ENCODE measurements around the gene LARP4. TPM values are rescaled to one million over a fixed set of nuclear protein-coding genes. Genes with fewer than 3 reads are reported as not detected.
"Not testable (repeated sequence)": the region's sequence is repeated elsewhere in the genome, so short reads cannot be mapped to it uniquely, and the experiment has no call there.

The LARP4 gene
- total RNA-seq, 2 donors from 2014 or later, result 22.3 to 33.8 TPM

- no peaks in the 10 kb centered on the region for H3K36me3 Mint-ChIP-seq (ENCODE audit: low read depth)
- DNase-seq (no peak), ATAC-seq (no peak)
- H3K4me3 Mint-ChIP-seq, result no peak overlapping the region
- no peaks in the 10 kb centered on the region for H3K27me3 Mint-ChIP-seq
- no peaks in the 10 kb centered on the region for H3K9me3 ChIP-seq (ENCODE audit: control insufficient read depth, low read length, poor library complexity, severe bottlenecking)
- no peak overlapping the region for H3K27ac Mint-ChIP-seq
- H3K4me1 Mint-ChIP-seq, result peaks cover 25% of the 10 kb centered on the region
Observed at GRCh38 chr12:50415899-50416479, 15.3 kb downstream of the LARP4 start.

- no peak overlapping the region for H3K27ac Mint-ChIP-seq
- no peaks in the 10 kb centered on the region for H3K36me3 Mint-ChIP-seq (ENCODE audit: low read depth)
- peaks cover 20% of the 10 kb centered on the region for H3K4me1 Mint-ChIP-seq
- no peaks in the 10 kb centered on the region for H3K27me3 Mint-ChIP-seq
- H3K4me3 Mint-ChIP-seq, result no peak overlapping the region
- no peaks in the 10 kb centered on the region for H3K9me3 ChIP-seq (ENCODE audit: control insufficient read depth, low read length, poor library complexity, severe bottlenecking)
- no peak for ATAC-seq
- no peak for DNase-seq
Observed at GRCh38 chr12:50419112-50419909, 18.6 kb downstream of the LARP4 start.

DNA sequence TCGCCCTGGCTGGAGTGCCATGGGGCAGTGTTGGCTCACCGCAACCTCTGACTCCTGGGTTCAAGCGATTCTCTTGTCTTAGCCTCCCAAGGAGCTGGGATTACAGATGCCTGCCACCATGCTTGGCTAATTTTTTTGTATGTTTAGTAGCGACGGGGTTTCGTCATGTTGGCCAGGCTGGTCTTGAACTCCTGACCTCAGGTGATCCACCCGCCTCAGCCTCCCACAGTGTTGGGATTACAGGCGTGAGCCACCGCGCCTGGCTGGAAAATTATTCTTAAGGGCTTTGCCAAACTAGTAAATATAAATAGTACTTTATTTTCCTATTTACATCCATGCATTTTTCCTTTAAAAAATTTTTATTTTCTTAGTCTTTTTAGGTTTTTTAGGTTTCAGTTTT is 22.2 kb downstream of the LARP4 start:
- H3K27ac Mint-ChIP-seq; H3K9me3 ChIP-seq (ENCODE audit: control insufficient read depth, low read length, poor library complexity, severe bottlenecking); ATAC-seq; H3K4me3 Mint-ChIP-seq; DNase-seq; H3K36me3 Mint-ChIP-seq (ENCODE audit: low read depth); H3K27me3 Mint-ChIP-seq: not testable (repeated sequence)
- peaks cover 25% of the 10 kb centered on the region for H3K4me1 Mint-ChIP-seq

- not testable (repeated sequence) for H3K27me3 Mint-ChIP-seq; H3K27ac Mint-ChIP-seq; ATAC-seq; H3K36me3 Mint-ChIP-seq (ENCODE audit: low read depth); DNase-seq; H3K4me3 Mint-ChIP-seq; H3K9me3 ChIP-seq (ENCODE audit: control insufficient read depth, low read length, poor library complexity, severe bottlenecking)
- peaks cover 23% of the 10 kb centered on the region for H3K4me1 Mint-ChIP-seq
Observed at GRCh38 chr12:50423342-50423741, 22.7 kb downstream of the LARP4 start.

- DNase-seq (no peak), ATAC-seq (no peak)
- H3K9me3 ChIP-seq (ENCODE audit: control insufficient read depth, low read length, poor library complexity, severe bottlenecking), result no peaks in the 10 kb centered on the region
- Mint-ChIP-seq H3K27me3 (no peaks in the 10 kb centered on the region), H3K4me3 (no peak overlapping the region), H3K27ac (peak overlapping the region; percentile 39), H3K36me3 (ENCODE audit: low read depth) (peaks cover 2% of the 10 kb centered on the region), H3K4me1 (peaks cover 15% of the 10 kb centered on the region)
Observed at GRCh38 chr12:50425589-50426258, 25.0 kb downstream of the LARP4 start.

- H3K27ac Mint-ChIP-seq, result peak overlapping the region; percentile 24
Observed at GRCh38 chr12:50431656-50432055, 31.0 kb downstream of the LARP4 start.

DNA sequence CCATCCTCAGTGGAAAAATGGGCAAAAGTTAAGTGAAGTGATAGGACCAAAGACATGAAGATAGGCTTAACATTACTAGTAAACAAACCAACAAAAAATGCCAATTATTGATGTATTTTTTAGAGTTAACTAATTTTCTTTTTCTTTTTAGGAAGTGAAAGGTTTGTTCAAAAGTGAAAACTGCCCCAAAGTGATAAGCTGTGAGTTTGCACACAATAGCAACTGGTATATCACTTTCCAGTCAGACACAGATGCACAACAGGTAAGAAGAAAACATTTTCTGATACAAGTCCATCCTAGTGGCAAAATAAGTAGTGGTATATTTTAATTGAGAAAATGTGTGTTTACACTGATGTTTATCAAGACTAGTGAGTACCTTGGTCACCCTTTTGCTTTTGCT is 39.6 kb downstream of the LARP4 start:
- Mint-ChIP-seq H3K36me3 (ENCODE audit: low read depth) (peaks cover 11% of the 10 kb centered on the region), H3K27ac (no peak overlapping the region), H3K4me1 (peaks cover 4% of the 10 kb centered on the region), H3K4me3 (no peak overlapping the region), H3K27me3 (no peaks in the 10 kb centered on the region)
- ATAC-seq, result no peak
- no peak for DNase-seq
- H3K9me3 ChIP-seq (ENCODE audit: control insufficient read depth, low read length, poor library complexity, severe bottlenecking), result no peaks in the 10 kb centered on the region

More at GRCh38 chr12:50431656-50432055, 31.0 kb downstream of the LARP4 start:
- not testable (repeated sequence) for H3K9me3 ChIP-seq (ENCODE audit: control insufficient read depth, low read length, poor library complexity, severe bottlenecking); H3K36me3 Mint-ChIP-seq (ENCODE audit: low read depth); H3K4me1 Mint-ChIP-seq; ATAC-seq; H3K27me3 Mint-ChIP-seq; DNase-seq; H3K4me3 Mint-ChIP-seq

DNA sequence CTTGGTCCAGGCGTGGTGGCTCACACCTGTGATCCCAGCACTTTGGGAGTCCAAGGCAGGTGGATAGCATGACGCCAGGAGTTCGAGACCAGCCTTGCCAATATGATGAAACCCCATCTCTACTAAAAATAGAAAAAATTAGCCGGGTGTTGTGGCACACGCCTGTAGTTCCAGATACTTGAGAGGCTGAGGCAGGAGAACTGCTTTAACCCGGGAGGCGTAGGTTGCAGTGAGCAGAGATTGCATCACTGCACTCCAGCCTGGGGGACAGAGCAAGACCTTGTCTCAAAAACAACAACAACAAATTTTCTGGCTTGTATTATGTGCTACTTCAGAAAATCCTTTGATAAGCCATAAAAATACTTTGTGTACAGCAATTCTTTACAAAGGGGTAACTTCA is 41.1 kb downstream of the LARP4 start:
- no peaks in the 10 kb centered on the region for H3K9me3 ChIP-seq (ENCODE audit: control insufficient read depth, low read length, poor library complexity, severe bottlenecking)
- peaks cover 12% of the 10 kb centered on the region for H3K36me3 Mint-ChIP-seq (ENCODE audit: low read depth)
- peaks cover 6% of the 10 kb centered on the region for H3K4me1 Mint-ChIP-seq
- no peaks in the 10 kb centered on the region for H3K27me3 Mint-ChIP-seq
- H3K4me3 Mint-ChIP-seq, result no peak overlapping the region
- DNase-seq (no peak), ATAC-seq (no peak)
- H3K27ac Mint-ChIP-seq, result no peak overlapping the region

GRCh38 chr12:50442178-50442908 is 41.7 kb downstream of the LARP4 start:
- Mint-ChIP-seq H3K4me3 (no peak overlapping the region), H3K27me3 (no peaks in the 10 kb centered on the region), H3K4me1 (peaks cover 6% of the 10 kb centered on the region), H3K36me3 (ENCODE audit: low read depth) (peaks cover 12% of the 10 kb centered on the region), H3K27ac (no peak overlapping the region)
- H3K9me3 ChIP-seq (ENCODE audit: control insufficient read depth, low read length, poor library complexity, severe bottlenecking), result no peaks in the 10 kb centered on the region
- no peak for DNase-seq
- ATAC-seq, result no peak

GRCh38 chr12:50449671-50450070 is 49.0 kb downstream of the LARP4 start:
- not testable (repeated sequence) for ATAC-seq, H3K27me3 Mint-ChIP-seq, DNase-seq

GRCh38 chr12:50452795-50453194 is 52.1 kb downstream of the LARP4 start:
- no peak for DNase-seq
- Mint-ChIP-seq H3K36me3 (ENCODE audit: low read depth) (peaks cover 7% of the 10 kb centered on the region), H3K27ac (no peak overlapping the region), H3K27me3 (no peaks in the 10 kb centered on the region), H3K4me1 (peaks cover 5% of the 10 kb centered on the region), H3K4me3 (no peak overlapping the region)
- ATAC-seq, result no peak
- H3K9me3 ChIP-seq (ENCODE audit: control insufficient read depth, low read length, poor library complexity, severe bottlenecking), result no peaks in the 10 kb centered on the region

More at GRCh38 chr12:50449671-50450070, 49.0 kb downstream of the LARP4 start:
- H3K27ac Mint-ChIP-seq; H3K4me1 Mint-ChIP-seq; H3K4me3 Mint-ChIP-seq; H3K9me3 ChIP-seq (ENCODE audit: control insufficient read depth, low read length, poor library complexity, severe bottlenecking); H3K36me3 Mint-ChIP-seq (ENCODE audit: low read depth): not testable (repeated sequence)

DNA sequence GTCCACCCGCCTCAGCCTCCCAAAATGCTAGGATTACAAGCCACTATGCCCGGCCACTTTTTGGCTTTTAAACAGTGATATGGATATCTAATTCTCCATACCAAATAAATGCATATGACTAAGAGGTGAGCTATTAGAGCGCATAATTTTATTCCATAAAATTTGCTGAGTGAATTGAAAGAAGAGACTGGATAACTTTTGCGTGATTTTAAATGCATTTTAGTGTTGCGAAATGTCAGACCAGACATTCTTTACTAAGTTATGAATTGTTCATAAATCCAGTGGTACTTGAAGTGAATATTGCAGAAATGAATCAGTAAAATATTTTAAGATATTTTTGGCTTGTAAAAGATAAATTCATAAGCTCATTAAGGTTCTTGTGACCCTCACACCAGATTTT is 53.2 kb downstream of the LARP4 start:
- H3K9me3 ChIP-seq (ENCODE audit: control insufficient read depth, low read length, poor library complexity, severe bottlenecking), result no peaks in the 10 kb centered on the region
- DNase-seq (no peak), ATAC-seq (no peak)
- no peaks in the 10 kb centered on the region for H3K27me3 Mint-ChIP-seq
- no peak overlapping the region for H3K4me3 Mint-ChIP-seq
- H3K4me1 Mint-ChIP-seq, result peaks cover 5% of the 10 kb centered on the region
- H3K36me3 Mint-ChIP-seq (ENCODE audit: low read depth), result peaks cover 4% of the 10 kb centered on the region
- no peak overlapping the region for H3K27ac Mint-ChIP-seq

- Mint-ChIP-seq H3K27ac (no peak overlapping the region), H3K4me3 (no peak overlapping the region), H3K27me3 (no peaks in the 10 kb centered on the region), H3K36me3 (ENCODE audit: low read depth) (peaks cover 6% of the 10 kb centered on the region), H3K4me1 (no peaks in the 10 kb centered on the region)
- H3K9me3 ChIP-seq (ENCODE audit: control insufficient read depth, low read length, poor library complexity, severe bottlenecking), result no peaks in the 10 kb centered on the region
- ATAC-seq (no peak), DNase-seq (no peak)
Observed at GRCh38 chr12:50458606-50459005, 57.9 kb downstream of the LARP4 start.

All from T-helper 17 cell (primary cell).